Panc1 (cell line): ENCODE data around the gene SSNA1.

ENCODE experiments used
- CTCF ChIP-seq: fragments of 450-650 bp; IDR thresholded peaks from 2 replicates; pipeline ENCODE4 v1.5.1; 2017; ENCODE audit warnings: mild to moderate bottlenecking
- REST ChIP-seq, 2 experiments: IDR thresholded peaks; 2 replicates each; pipeline ENCODE4 v1.6.1; 2011 to 2012; ENCODE audit warnings: low read depth in 2 of 2, control low read depth in 1 of 2, low read length in 1 of 2, mild to moderate bottlenecking in 1 of 2, moderate library complexity in 1 of 2; ENCODE audit not compliant: insufficient read depth in 1 of 2
- TCF7L2 ChIP-seq: IDR thresholded peaks from 2 replicates; pipeline ENCODE4 v1.6.1; 2011; ENCODE audit warnings: mild to moderate bottlenecking, low read depth, low read length, inconsistent platforms

GRCh38 chr9:137236238-137236935 is 47.9 kb downstream of the SSNA1 start:
- TF ChIP-seq CTCF: peak; percentile 98
- TF ChIP-seq TCF7L2: no peak
- TF ChIP-seq REST (IDR thresholded peaks at IDR 0.05; ENCODE audit: insufficient read depth in 1 of 2, low read depth in 2 of 2, low read length in 1 of 2): no peak
